Hair follicular keratinocyte (primary cell): ENCODE data around the gene DHDH. TPM values are rescaled to one million over a fixed set of nuclear protein-coding genes. Genes with fewer than 3 reads are reported as not detected.

ENCODE experiments used
- total RNA-seq: library from RNA; depleted of rRNA; stranded (reverse); fragments of >200 nt; gene quantifications from 2 replicates; pipeline ENCODE4 v1.2.3, GENCODE V29; 2015

The DHDH gene
- total RNA-seq, result 0.11 and 1.2 TPM in 2 replicates

GRCh38 chr19:48933382-48933932 is at the start of gene DHDH:
TSS of gene DHDH (plus strand) at chr19:48933699. CDS start at chr19:48933722, 23 bp downstream.

GRCh38 chr19:48899781-48900476 is 33.6 kb upstream of the DHDH start, which contains the start of gene NUCB1:
TSS of gene NUCB1 (plus strand) at chr19:48900312. CDS start at chr19:48900797, 485 bp downstream.

GRCh38 chr19:48954595-48955307 is 21.3 kb downstream of the DHDH start, which contains the start of gene BAX:
TSS of gene BAX (plus strand) at chr19:48954875. CDS start at chr19:48954929, 54 bp downstream.

GRCh38 chr19:48965040-48965805 is 31.7 kb downstream of the DHDH start, which contains the start of gene FTL:
TSS of gene FTL (plus strand) at chr19:48965309. CDS start at chr19:48965508, 199 bp downstream.

GRCh38 chr19:48993175-48994034 is 59.9 kb downstream of the DHDH start, which contains the start of the genes GYS1 and RUVBL2:
TSS of gene GYS1 (minus strand) at chr19:48993309. CDS start at chr19:48993112, 197 bp downstream.
TSS of gene RUVBL2 (plus strand) at chr19:48993887. CDS start at chr19:48993912, 25 bp downstream.

Other genes with a start within 250 kb of the DHDH start
- 1.4 and 4.8 TPM in 2 replicates for gene FUT2, start 237.7 kb upstream of the DHDH start, total RNA-seq
- gene MAMSTR, start 214.0 kb upstream of the DHDH start, total RNA-seq, result 0.39 and 0.72 TPM in 2 replicates
- gene RASIP1, start 193.1 kb upstream of the DHDH start, total RNA-seq, result 17.6 and 25.1 TPM in 2 replicates
- 0.04 and 0.23 TPM in 2 replicates for gene IZUMO1, start 186.8 kb upstream of the DHDH start, total RNA-seq
- 7.3 and 11.6 TPM in 2 replicates for gene FUT1, start 181.1 kb upstream of the DHDH start, total RNA-seq
- gene FGF21, start 178.2 kb upstream of the DHDH start, total RNA-seq, result not detected in 2 replicates
- gene BCAT2, start 122.7 kb upstream of the DHDH start, total RNA-seq, result 63.9 and 77.8 TPM in 2 replicates
- gene HSD17B14, start 97.2 kb upstream of the DHDH start, total RNA-seq, result 0.23 and 1.2 TPM in 2 replicates
- gene PLEKHA4, start 65.1 kb upstream of the DHDH start, total RNA-seq, result 7.4 and 11.0 TPM in 2 replicates
- gene PPP1R15A, start 61.3 kb upstream of the DHDH start, total RNA-seq, result 22.4 and 61.8 TPM in 2 replicates
- not detected in 2 replicates for gene TULP2, start 35.0 kb upstream of the DHDH start, total RNA-seq
- gene NUCB1, start 33.4 kb upstream of the DHDH start, total RNA-seq, result 214 and 343 TPM in 2 replicates
- gene BAX, start 21.2 kb downstream of the DHDH start, total RNA-seq, result 92.1 and 106 TPM in 2 replicates
- gene FTL, start 31.6 kb downstream of the DHDH start, total RNA-seq, result 713 and 910 TPM in 2 replicates
- gene GYS1, start 59.6 kb downstream of the DHDH start, total RNA-seq, result 46.7 and 54.8 TPM in 2 replicates
- 231 and 392 TPM in 2 replicates for gene RUVBL2, start 60.2 kb downstream of the DHDH start, total RNA-seq
- gene LHB, start 83.4 kb downstream of the DHDH start, total RNA-seq, result not detected in 2 replicates
- gene CGB3, start 90.6 kb downstream of the DHDH start, total RNA-seq, result not detected in 2 replicates
- gene CGB2, start 98.2 kb downstream of the DHDH start, total RNA-seq, result 0.99 TPM in 1 of 2 replicates, not detected in the other
- gene CGB1, start 103.2 kb downstream of the DHDH start, total RNA-seq, result not detected in 2 replicates
- gene CGB5, start 110.1 kb downstream of the DHDH start, total RNA-seq, result not detected in 2 replicates
- not detected in 2 replicates for gene CGB8, start 115.4 kb downstream of the DHDH start, total RNA-seq
- gene CGB7, start 124.0 kb downstream of the DHDH start, total RNA-seq, result 0.30 and 8.4 TPM in 2 replicates
- 4.9 and 5.7 TPM in 2 replicates for gene NTF4, start 131.1 kb downstream of the DHDH start, total RNA-seq
- gene KCNA7, start 139.0 kb downstream of the DHDH start, total RNA-seq, result not detected in 2 replicates
- gene SNRNP70, start 151.8 kb downstream of the DHDH start, total RNA-seq, result 114 and 271 TPM in 2 replicates
- gene LIN7B, start 180.7 kb downstream of the DHDH start, total RNA-seq, result 2.9 and 5.7 TPM in 2 replicates
- gene C19orf73, start 185.4 kb downstream of the DHDH start, total RNA-seq, result 4.1 and 5.4 TPM in 2 replicates
- 4.0 and 6.6 TPM in 2 replicates for gene PPFIA3, start 185.8 kb downstream of the DHDH start, total RNA-seq
- not detected in 2 replicates for gene HRC, start 221.7 kb downstream of the DHDH start, total RNA-seq
- 17.2 and 32.5 TPM in 2 replicates for gene TRPM4, start 224.1 kb downstream of the DHDH start, total RNA-seq